GM12878 (cell line): ENCODE data around the gene ABCC5. TPM values are rescaled to one million over a fixed set of nuclear protein-coding genes. Genes with fewer than 3 reads are reported as not detected.

ENCODE experiments used
- ATAC-seq: fragments of 200-7000 bp; cut with Tn5 transposase; 3 replicates; pipeline ENCODE4 v1.9.1; 2020; ENCODE audit warnings: mild to moderate bottlenecking, moderate library complexity
- BruUV-seq: library from RNA; stranded (reverse); fragments of 400-500 nt; replicated peaks from 2 replicates; lab custom pipeline; 2021; lab: Mats Ljungman, UMichigan
- CTCF ChIA-PET: fragments of 300-600 bp; sonication (Branson Sonifier 250); formaldehyde crosslinking; extraction: SDS; loops from one replicate; lab custom pipeline; 2021; ENCODE audit warnings: inconsistent platforms; lab: Yijun Ruan, JAX
- POLR2A ChIA-PET: fragments of 350-600 bp; formaldehyde crosslinking; extraction: SDS; loops from one replicate; lab custom pipeline; 2021; ENCODE audit warnings: inconsistent platforms; lab: Charles Lee
- RAD21 ChIA-PET: fragments of 300-600 bp; sonication (Branson Sonifier 250); formaldehyde crosslinking; loops from one replicate; lab custom pipeline; 2023; ENCODE audit warnings: antibody characterized with exemption; ENCODE audit not compliant: unreplicated experiment; lab: Charles Lee
- SMC1A ChIA-PET: fragments of 300-600 bp; sonication (Branson Sonifier 250); formaldehyde crosslinking; loops from one replicate; lab custom pipeline; 2023; ENCODE audit not compliant: unreplicated experiment, uncharacterized antibody; lab: Charles Lee
- DNase-seq: peaks from one replicate; pipeline ENCODE4 v3.0.0-alpha.2; 2011; ENCODE audit warnings: low read depth, low spot score
- FAIRE-seq: peaks from 3 replicates; lab custom pipeline; 2011; peaks lifted over from hg19 to GRCh38; lab: Jason Lieb, UNC
- H2AFZ ChIP-seq: 2 replicates; pipeline ENCODE4 v1.6.0; 2011; ENCODE audit warnings: low read depth, low read length, control low read depth; ENCODE audit not compliant: control insufficient read depth
- H3K27ac ChIP-seq: 2 replicates; pipeline ENCODE4 v1.5.1; 2011; ENCODE audit warnings: control low read depth; ENCODE audit not compliant: control insufficient read depth, insufficient read depth
- H3K27me3 ChIP-seq, 2 experiments: replicated peaks in 1 of 2; 2 replicates each; pipeline versions ENCODE4 v1.6.0 to v1.6.1; 2011; ENCODE audit warnings: low read length in 1 of 2; ENCODE audit not compliant: control insufficient read depth in 2 of 2, insufficient read depth in 2 of 2
- H3K36me3 ChIP-seq, 2 experiments: 2 replicates each; pipeline ENCODE4 v1.5.1; 2011; ENCODE audit warnings: low read length in 1 of 2; ENCODE audit not compliant: control insufficient read depth in 2 of 2, insufficient read depth in 2 of 2
- H3K4me1 ChIP-seq: 2 replicates; pipeline ENCODE4 v1.6.1; 2011; ENCODE audit warnings: mild to moderate bottlenecking, low read length, moderate library complexity, mixed read lengths; ENCODE audit not compliant: control insufficient read depth, insufficient read depth
- H3K4me2 ChIP-seq: 2 replicates; pipeline ENCODE4 v1.6.0; 2011; ENCODE audit warnings: control low read depth; ENCODE audit not compliant: control insufficient read depth, insufficient read depth
- H3K4me3 ChIP-seq: fragments of 200-600 bp; sonication (generic); 2 replicates; pipeline ENCODE4 v1.5.1; 2016
- H3K79me2 ChIP-seq: 2 replicates; pipeline ENCODE4 v1.6.0; 2011; ENCODE audit warnings: low read length; ENCODE audit not compliant: control insufficient read depth, insufficient read depth
- H3K9ac ChIP-seq: 2 replicates; pipeline ENCODE4 v1.8.0; 2011; ENCODE audit warnings: low read length, control low read depth, mixed read lengths; ENCODE audit not compliant: control insufficient read depth, insufficient read depth
- H3K9me3 ChIP-seq: replicated peaks from 3 replicates; pipeline ENCODE4 v1.5.1; 2011; ENCODE audit warnings: mild to moderate bottlenecking, low read length; ENCODE audit not compliant: control insufficient read depth, insufficient read depth
- H4K20me1 ChIP-seq: 2 replicates; pipeline ENCODE4 v1.6.0; 2011; ENCODE audit not compliant: control insufficient read depth, insufficient read depth
- ASH2L ChIP-seq: fragments of 300-600, 200-600 bp; sonication (generic); IDR thresholded peaks from 2 replicates; pipeline ENCODE4 v1.6.1; 2017; ENCODE audit warnings: low read depth, mild to moderate bottlenecking, borderline replicate concordance
- CREM ChIP-seq: IDR thresholded peaks from 2 replicates; pipeline ENCODE4 v1.6.1; 2014; ENCODE audit warnings: antibody characterized with exemption, low read depth
- NFXL1 ChIP-seq: fragments of 450-650 bp; IDR thresholded peaks from 2 replicates; pipeline ENCODE4 v1.6.1; 2017; ENCODE audit warnings: antibody characterized with exemption, mild to moderate bottlenecking, borderline replicate concordance
- WGBS: methylation state at CpG from one replicate; pipeline ENCODE4 v1.1.6; 2016; ENCODE audit warnings: low lambda C conversion rate; ENCODE audit not compliant: insufficient replicate concordance, insufficient coverage; ENCODE audit errors: missing lambda C conversion rate; 5-methylcytosine and 5-hydroxymethylcytosine counted together
- in situ Hi-C: fragments of 300-500 bp; cut with MboI; formaldehyde crosslinking; loops from 9 replicates; pipeline ENCODE4 v1.14.3; 2018; ENCODE audit warnings: mixed read lengths
- intact Hi-C: fragments of 100-400 bp; cut with micrococcal nuclease; formaldehyde crosslinking; loops from one replicate; pipeline ENCODE4 v1.14.2; 2022; ENCODE audit not compliant: unreplicated experiment
- polyA plus RNA-seq, 11 experiments: library from polyadenylated mRNA; depleted of rRNA in 4 of 11; unstranded in 6 of 11; stranded (reverse) in 5 of 11; fragments of >200 nt; fragmentation: Nextera tagmentation in 4 of 11; fragmentation: Illumina TruSeq in 1 of 11; extraction: Ambion mirVana in 4 of 11; extraction: Trizol in 1 of 11; gene quantifications; 1 replicate in 1 of 11; 2 replicates in 10 of 11; pipeline versions ENCODE4 v1.2.1 to v1.2.3, GENCODE V29; 2011 to 2016; ENCODE audit warnings: inconsistent platforms in 2 of 11, missing spikeins in 2 of 11, low read depth in 1 of 11
- total RNA-seq, 4 experiments: library from RNA; depleted of rRNA in 3 of 4; stranded (reverse); fragments of >200 nt in 3 of 4; fragmentation: Illumina TruSeq in 1 of 4; extraction: Trizol in 1 of 4; gene quantifications; 2 replicates each; pipeline versions ENCODE4 v1.2.1 to v1.2.3, GENCODE V29; 2013 to 2021

ABCC5 gene
- total and polyA plus RNA-seq, 10 of the 15 experiments (the other 5 are each of a cell fraction or from before 2014, with no cell fraction given), result 6.0 to 17.8 (median 9.7) TPM

DNA sequence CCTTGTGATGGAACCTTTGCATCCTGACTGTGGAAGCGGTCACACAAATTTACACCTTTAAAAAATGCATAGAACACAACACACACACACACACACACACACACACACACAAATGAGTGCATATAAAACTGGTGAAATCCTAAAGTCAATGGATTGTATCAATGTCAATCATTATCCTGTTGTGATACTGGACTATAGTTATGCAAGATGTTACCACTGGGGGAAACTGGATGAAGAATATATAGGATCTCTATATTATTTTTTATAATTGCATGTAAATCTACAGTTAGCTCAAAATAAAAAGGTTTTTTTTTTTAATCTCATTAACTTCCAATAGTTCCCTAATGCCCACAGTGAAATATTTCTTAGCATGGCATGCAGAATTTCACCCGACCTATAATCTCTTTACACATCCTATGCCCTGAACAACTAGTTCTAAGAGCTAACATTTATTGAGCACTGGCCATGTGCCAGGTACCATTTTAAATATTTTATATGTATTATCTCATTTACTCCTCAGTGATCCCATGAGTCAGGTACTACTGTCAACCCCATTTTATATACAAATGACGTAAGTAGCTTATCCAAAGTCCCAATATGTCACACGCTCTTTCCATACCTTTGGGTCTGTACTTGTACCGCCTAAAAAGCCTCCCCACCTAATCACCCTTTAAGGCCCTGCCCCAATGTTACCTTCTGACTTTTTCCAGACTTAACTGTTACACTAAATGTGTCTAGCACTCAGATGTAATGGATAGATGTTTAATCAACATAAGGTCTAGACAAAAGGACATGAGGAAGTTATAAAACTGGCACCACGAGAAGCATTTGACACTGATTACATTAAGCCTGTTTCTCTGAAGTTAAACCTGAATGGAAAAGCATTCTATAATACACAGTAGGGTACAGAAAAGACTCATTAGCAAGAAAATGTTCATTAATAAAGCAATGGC, 5.5 kb downstream of the ABCC5 start:
- ChIA-PET CTCF (interaction anchor here (1.1 to 1.6 kb wide), 3 partner anchors 108 to 127 kb away, joined by 3 to 5 read pairs (median 4); no protein-coding TSS in a partner anchor), RAD21 (interaction anchor here (0.9 to 1.3 kb wide), 4 partner anchors 107 to 128 kb away, joined by 3 to 4 read pairs (median 3); partner anchors contain the start of gene PARL), POLR2A (interaction anchor here (0.7 kb wide), 1 partner anchor 1895 kb away, joined by 4 read pairs; no protein-coding TSS in a partner anchor), SMC1A (interaction anchor here (0.9 to 2.2 kb wide), 3 partner anchors 11 to 117 kb away, joined by 3 to 13 read pairs (median 3); no protein-coding TSS in a partner anchor)
- in situ Hi-C loops, result no loop called here
- intact Hi-C loops, result loop anchor here (10.0 kb wide), 1 partner anchor 243 kb away; no protein-coding TSS in a partner anchor
- Histone ChIP-seq H3K79me2 (no peaks in the 10 kb centered on the region), H3K4me3 (no peak overlapping the region), H4K20me1 (no peaks in the 10 kb centered on the region), H3K27ac (no peak overlapping the region), H3K4me1 (peaks cover 6% of the 10 kb centered on the region), H3K9ac (no peak overlapping the region), H3K27me3 (no peaks in the 10 kb centered on the region), H3K9me3 (no peaks in the 10 kb centered on the region), H2AFZ (no peak overlapping the region), H3K36me3 (no peaks in the 10 kb centered on the region), H3K4me2 (no peak overlapping the region)
- DNase-seq (no peak), ATAC-seq (no peak), FAIRE-seq (peak; percentile 41)
- TF ChIP-seq NFXL1, result no peak
- no peak for TF ChIP-seq CREM
- no peak for TF ChIP-seq ASH2L
- 78% methylated on average over 5 of the region's 6 CpGs for WGBS
- no TSS peak for BruUV-seq
